ENCODE results near the gene TRIM63. TPM values are rescaled to one million over a fixed set of nuclear protein-coding genes. Genes with fewer than 3 reads are reported as not detected.
A peak's percentile ranks its signal among the peaks of the same experiment; 100 is the strongest.

Gene TRIM63
- total and polyA plus RNA-seq, 9 of the 15 experiments (the other 6 are each of a cell fraction or from before 2014, with no cell fraction given) = 0.08 to 0.57 (median 0.36) TPM

DNA sequence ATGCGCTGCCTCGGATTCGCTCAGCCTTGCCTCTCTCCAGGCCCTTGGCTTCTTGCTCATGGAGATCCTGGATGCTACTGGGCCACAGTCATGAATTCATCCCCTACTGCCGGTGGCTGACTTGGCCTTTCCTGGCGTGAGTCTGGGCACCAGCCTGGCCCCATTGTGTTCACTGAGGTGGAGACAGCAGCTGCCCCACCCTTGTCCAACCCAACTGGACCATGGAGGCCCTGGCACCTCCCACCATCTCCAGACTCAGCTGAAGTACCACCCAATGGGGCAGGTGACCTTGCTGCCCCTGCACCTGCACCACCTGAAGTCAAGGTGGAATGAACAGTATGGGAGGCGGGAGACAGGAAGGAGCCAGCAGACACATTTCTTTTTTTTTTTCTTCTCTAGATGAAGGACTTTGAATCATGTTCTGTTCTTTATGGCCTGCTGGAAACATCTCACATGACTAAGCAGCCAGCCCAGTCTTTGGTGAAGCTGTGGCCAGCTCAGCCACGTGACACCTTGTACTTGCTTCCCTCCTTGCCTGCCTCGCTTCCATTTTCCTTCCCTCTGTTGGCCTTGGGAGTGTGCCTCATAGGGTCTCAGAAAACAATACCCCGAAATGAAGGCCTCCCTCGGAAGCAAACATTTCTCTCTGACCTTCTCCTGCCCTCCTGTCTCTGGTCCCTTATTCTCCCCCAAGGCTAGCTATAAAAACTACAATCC is 17.7 kb downstream of the TRIM63 start (continued):
- TF ChIP-seq, protein P1, sequence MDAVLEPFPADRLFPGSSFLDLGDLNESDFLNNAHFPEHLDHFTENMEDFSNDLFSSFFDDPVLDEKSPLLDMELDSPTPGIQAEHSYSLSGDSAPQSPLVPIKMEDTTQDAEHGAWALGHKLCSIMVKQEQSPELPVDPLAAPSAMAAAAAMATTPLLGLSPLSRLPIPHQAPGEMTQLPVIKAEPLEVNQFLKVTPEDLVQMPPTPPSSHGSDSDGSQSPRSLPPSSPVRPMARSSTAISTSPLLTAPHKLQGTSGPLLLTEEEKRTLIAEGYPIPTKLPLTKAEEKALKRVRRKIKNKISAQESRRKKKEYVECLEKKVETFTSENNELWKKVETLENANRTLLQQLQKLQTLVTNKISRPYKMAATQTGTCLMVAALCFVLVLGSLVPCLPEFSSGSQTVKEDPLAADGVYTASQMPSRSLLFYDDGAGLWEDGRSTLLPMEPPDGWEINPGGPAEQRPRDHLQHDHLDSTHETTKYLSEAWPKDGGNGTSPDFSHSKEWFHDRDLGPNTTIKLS (IDR thresholded peaks at IDR 0.05; ENCODE audit: borderline replicate concordance, low read depth) = no peak
- TF ChIP-seq, protein P2, sequence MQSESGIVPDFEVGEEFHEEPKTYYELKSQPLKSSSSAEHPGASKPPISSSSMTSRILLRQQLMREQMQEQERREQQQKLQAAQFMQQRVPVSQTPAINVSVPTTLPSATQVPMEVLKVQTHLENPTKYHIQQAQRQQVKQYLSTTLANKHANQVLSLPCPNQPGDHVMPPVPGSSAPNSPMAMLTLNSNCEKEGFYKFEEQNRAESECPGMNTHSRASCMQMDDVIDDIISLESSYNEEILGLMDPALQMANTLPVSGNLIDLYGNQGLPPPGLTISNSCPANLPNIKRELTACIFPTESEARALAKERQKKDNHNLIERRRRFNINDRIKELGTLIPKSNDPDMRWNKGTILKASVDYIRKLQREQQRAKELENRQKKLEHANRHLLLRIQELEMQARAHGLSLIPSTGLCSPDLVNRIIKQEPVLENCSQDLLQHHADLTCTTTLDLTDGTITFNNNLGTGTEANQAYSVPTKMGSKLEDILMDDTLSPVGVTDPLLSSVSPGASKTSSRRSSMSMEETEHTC (IDR thresholded peaks at IDR 0.05) = no peak
- TF ChIP-seq ZC3H8 (IDR thresholded peaks at IDR 0.05) (no peak), L3MBTL2 (IDR thresholded peaks at IDR 0.05) (peak; percentile 82), RBM34 (IDR thresholded peaks at IDR 0.05; ENCODE audit: borderline replicate concordance, insufficient read depth, low read length) (no peak), ZNF707 (CRISPR knock-in tag; conservative IDR thresholded peaks at IDR 0.05) (no peak; the same call in 1 of the 2 replicates), CBX5 (IDR thresholded peaks at IDR 0.05; ENCODE audit: borderline replicate concordance, low read depth) (no peak), ZNF133 (CRISPR knock-in tag; IDR thresholded peaks at IDR 0.05) (no peak), MEIS2 (IDR thresholded peaks at IDR 0.05; ENCODE audit: partially characterized antibody) (no peak), NR1H2 (CRISPR knock-in tag; IDR thresholded peaks at IDR 0.05) (no peak), HNRNPUL1 (IDR thresholded peaks at IDR 0.05; ENCODE audit: low read length) (no peak), PYGO2 (tag; IDR thresholded peaks at IDR 0.05) (peak; percentile 81; the same call in 1 of the 2 replicates), ARID2 (IDR thresholded peaks at IDR 0.05) (no peak), BHLHE40 (IDR thresholded peaks at IDR 0.05; ENCODE audit: low read length) (peak; percentile 73), ZNF140 (CRISPR knock-in tag; IDR thresholded peaks at IDR 0.05) (peak; percentile 2; the same call in 1 of the 2 replicates), ZNF551 (CRISPR knock-in tag; IDR thresholded peaks at IDR 0.05) (no peak), STAG1 (CRISPR knock-in tag; IDR thresholded peaks at IDR 0.05; ENCODE audit: borderline replicate concordance) (no peak), ETV6 (IDR thresholded peaks at IDR 0.05; ENCODE audit: borderline replicate concordance in 1 of 2, low read depth in 2 of 2, low read length in 1 of 2) (no peak), ETV6 (CRISPR knock-in tag; IDR thresholded peaks at IDR 0.05; ENCODE audit: borderline replicate concordance) (no peak), TOE1 (IDR thresholded peaks at IDR 0.05; ENCODE audit: borderline replicate concordance) (peak; percentile 80), TOE1 (CRISPR knock-in tag; IDR thresholded peaks at IDR 0.05; ENCODE audit: borderline replicate concordance, low read depth) (no peak), ZNF445 (CRISPR knock-in tag; IDR thresholded peaks at IDR 0.05; ENCODE audit: low read depth) (no peak), NR3C1 (CRISPR knock-in tag; IDR thresholded peaks at IDR 0.05) (no peak), CXXC5 (CRISPR knock-in tag; IDR thresholded peaks at IDR 0.05) (peak; percentile 82), GTF2A2 (tag; IDR thresholded peaks at IDR 0.05) (0 out of 2 replicates have a peak, but pooled peaks have one; percentile 43), CTBP1 (IDR thresholded peaks at IDR 0.05; ENCODE audit: borderline replicate concordance) (no peak), SRSF9 (IDR thresholded peaks at IDR 0.05; ENCODE audit: borderline replicate concordance, low read depth, low read length) (no peak), RHOXF2B (CRISPR knock-in tag; conservative IDR thresholded peaks at IDR 0.05) (0 out of 2 replicates have a peak, but pooled peaks have one; percentile 37), ZNF57 (CRISPR knock-in tag; IDR thresholded peaks at IDR 0.05) (no peak)
- TF ChIP-seq, protein P3, sequence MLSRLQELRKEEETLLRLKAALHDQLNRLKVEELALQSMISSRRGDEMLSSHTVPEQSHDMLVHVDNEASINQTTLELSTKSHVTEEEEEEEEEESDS (CRISPR knock-in tag; IDR thresholded peaks at IDR 0.05) = no peak
